Type B pancreatic cell (in vitro differentiated cells): Measurements from ENCODE around the gene ATAD3A. TPM values are rescaled to one million over a fixed set of nuclear protein-coding genes. Genes with fewer than 3 reads are reported as not detected.
"Not testable (repeated sequence)": the region's sequence is repeated elsewhere in the genome, so short reads cannot be mapped to it uniquely, and the experiment has no call there.

Experiments
- DNase-seq: peaks from one replicate; pipeline ENCODE4 v3.0.0; 2021; ENCODE audit warnings: mixed read lengths; ENCODE audit not compliant: unreplicated experiment; ENCODE audit errors: extremely low spot score
- H3K27ac Mint-ChIP-seq: 2 replicates; pipeline ENCODE4 v1.8.0; 2021; ENCODE audit warnings: mild to moderate bottlenecking, mixed read lengths
- H3K27me3 Mint-ChIP-seq: 2 replicates; pipeline ENCODE4 v1.8.0; 2021; ENCODE audit warnings: mixed read lengths
- H3K36me3 Mint-ChIP-seq: 2 replicates; pipeline ENCODE4 v1.8.0; 2021; ENCODE audit warnings: mixed read lengths
- H3K4me1 Mint-ChIP-seq: one replicate; pipeline ENCODE4 v1.8.0; 2021; ENCODE audit warnings: mixed read lengths; ENCODE audit not compliant: unreplicated experiment
- H3K4me3 Mint-ChIP-seq: 2 replicates; pipeline ENCODE4 v1.8.0; 2021; ENCODE audit warnings: mild to moderate bottlenecking, mixed read lengths
- H3K9me3 Mint-ChIP-seq: 2 replicates; pipeline ENCODE4 v1.8.0; 2021; ENCODE audit warnings: mixed read lengths
- CTCF ChIP-seq: fragments of 200-600 bp; sonication (generic); conservative IDR thresholded peaks from 2 replicates; pipeline ENCODE4 v1.5.0; 2021; ENCODE audit warnings: antibody characterized with exemption, mild to moderate bottlenecking
- total RNA-seq: library from RNA; stranded (reverse); gene quantifications from 2 replicates; pipeline ENCODE4 v1.2.1, GENCODE V29; 2021; ENCODE audit warnings: low replicate concordance

The ATAD3A gene
- total RNA-seq, 1 donor from 2014 or later: 39.8 TPM

- Mint-ChIP-seq H3K27me3 (no peaks in the 10 kb centered on the region), H3K36me3 (no peaks in the 10 kb centered on the region), H3K9me3 (no peaks in the 10 kb centered on the region), H3K4me1 (peaks cover 6% of the 10 kb centered on the region), H3K4me3 (no peak overlapping the region), H3K27ac (no peak overlapping the region)
- DNase-seq: no peak
- TF ChIP-seq CTCF: no peak
Observed at GRCh38 chr1:1554926-1555915, 43.3 kb downstream of the ATAD3A start.

DNA sequence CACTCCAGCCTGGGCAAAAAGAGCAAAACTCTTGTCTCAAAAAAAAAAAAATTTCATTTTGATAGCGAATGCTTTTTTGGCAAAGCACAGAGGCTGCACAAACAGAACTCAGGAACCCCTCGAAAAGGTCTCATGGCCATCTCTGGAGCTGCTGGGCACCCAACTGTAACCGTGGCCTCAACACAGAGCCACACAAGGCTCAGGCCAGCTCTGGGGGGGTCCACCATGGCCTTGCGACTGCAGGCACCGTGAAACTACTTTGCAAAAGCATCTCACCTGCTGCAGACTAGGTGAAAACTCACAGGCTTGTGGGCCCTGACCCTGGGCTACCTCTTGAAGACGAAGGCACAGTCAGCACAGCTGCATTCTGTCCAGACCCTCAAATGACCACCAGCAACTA, 44.5 kb downstream of the ATAD3A start:
- TF ChIP-seq CTCF: no peak
- Mint-ChIP-seq H3K4me3 (no peak overlapping the region), H3K4me1 (peaks cover 6% of the 10 kb centered on the region), H3K27ac (no peak overlapping the region), H3K27me3 (no peaks in the 10 kb centered on the region), H3K9me3 (no peaks in the 10 kb centered on the region), H3K36me3 (no peaks in the 10 kb centered on the region)
- DNase-seq: no peak

DNA sequence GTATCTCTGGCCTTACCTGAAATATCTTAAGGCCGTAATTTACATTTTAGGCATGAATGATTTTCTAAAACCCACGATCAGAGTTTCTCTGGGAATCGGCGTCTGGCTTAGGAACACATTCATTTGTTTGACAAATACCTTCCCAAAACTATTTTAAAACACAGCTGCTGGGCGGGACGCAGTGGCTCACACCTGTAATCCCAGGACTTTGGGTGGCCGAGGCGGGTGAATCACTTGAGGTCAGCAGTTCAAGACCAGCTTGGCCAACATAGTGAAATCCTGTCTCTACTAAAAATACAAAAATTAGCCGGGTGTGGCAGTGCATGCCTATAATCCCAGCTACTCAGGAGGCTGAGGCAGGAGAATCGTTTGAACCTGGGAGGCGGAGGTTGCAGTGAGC, 45.0 kb downstream of the ATAD3A start:
- not testable (repeated sequence) for H3K9me3 Mint-ChIP-seq, H3K4me1 Mint-ChIP-seq, H3K27ac Mint-ChIP-seq, H3K36me3 Mint-ChIP-seq, H3K27me3 Mint-ChIP-seq, DNase-seq, H3K4me3 Mint-ChIP-seq

GRCh38 chr1:1557688-1558087, 45.7 kb downstream of the ATAD3A start:
- DNase-seq, H3K27me3 Mint-ChIP-seq, H3K4me1 Mint-ChIP-seq, H3K36me3 Mint-ChIP-seq, H3K4me3 Mint-ChIP-seq, H3K27ac Mint-ChIP-seq, H3K9me3 Mint-ChIP-seq: not testable (repeated sequence)

DNA sequence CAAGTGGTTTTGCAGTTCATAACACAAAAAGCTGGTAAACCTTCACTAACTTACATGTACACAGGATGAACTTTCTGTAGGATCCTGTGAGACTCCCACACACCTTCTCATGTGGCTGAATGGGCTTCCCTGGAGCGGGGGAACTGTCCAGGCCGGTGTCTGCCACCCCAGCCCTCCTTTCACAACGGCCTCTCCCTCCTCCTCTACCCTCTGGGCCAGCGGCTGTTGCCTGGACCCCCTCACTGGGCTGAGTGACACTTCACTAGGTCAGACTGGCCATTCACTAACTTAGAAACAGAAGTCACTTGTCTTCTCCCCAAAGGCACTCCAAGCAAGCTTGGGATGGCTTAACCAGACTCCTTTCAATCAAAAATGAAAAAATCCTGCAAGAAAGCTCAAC, 46.6 kb downstream of the ATAD3A start:
- TF ChIP-seq CTCF: no peak
- DNase-seq: no peak
- Mint-ChIP-seq H3K4me3 (no peak overlapping the region), H3K4me1 (peaks cover 6% of the 10 kb centered on the region), H3K27ac (peak overlapping the region; percentile 80), H3K9me3 (no peaks in the 10 kb centered on the region), H3K36me3 (peaks cover 8% of the 10 kb centered on the region), H3K27me3 (no peaks in the 10 kb centered on the region)

GRCh38 chr1:1559066-1559465, 47.1 kb downstream of the ATAD3A start:
- no peak for TF ChIP-seq CTCF
- H3K27ac Mint-ChIP-seq: peak overlapping the region; percentile 80
- H3K4me3 Mint-ChIP-seq: no peak overlapping the region
- H3K9me3 Mint-ChIP-seq: no peaks in the 10 kb centered on the region
- no peak for DNase-seq
- peaks cover 6% of the 10 kb centered on the region for H3K4me1 Mint-ChIP-seq
- H3K36me3 Mint-ChIP-seq: peaks cover 12% of the 10 kb centered on the region
- no peaks in the 10 kb centered on the region for H3K27me3 Mint-ChIP-seq
